Kidney (tissue), 14 donors: ENCODE results near the gene CDK9. TPM values are rescaled to one million over a fixed set of nuclear protein-coding genes. Genes with fewer than 3 reads are reported as not detected.

ENCODE experiments used
- DNase-seq, 5 donors: peaks; one replicate each; pipeline ENCODE4 v3.0.0-alpha.2; 2013 to 2020
- FAIRE-seq: peaks from 2 replicates; lab custom pipeline; 2012; peaks lifted over from hg19 to GRCh38; lab: Jason Lieb, UNC
- H3K27ac ChIP-seq, 2 donors: one replicate each; pipeline ENCODE4 v1.7.0; 2013; ENCODE audit warnings: low read depth in 2 of 2, low read length in 2 of 2, inconsistent platforms in 1 of 2
- H3K27me3 ChIP-seq: one replicate; pipeline ENCODE4 v1.7.1; 2013; ENCODE audit warnings: low read length, inconsistent platforms; ENCODE audit not compliant: control insufficient read depth, insufficient read depth
- H3K36me3 ChIP-seq, 3 donors: one replicate each; pipeline versions ENCODE4 v1.7.0 to v1.7.1; 2013; ENCODE audit warnings: low read length in 3 of 3, control low read depth in 1 of 3, inconsistent platforms in 1 of 3; ENCODE audit not compliant: insufficient read depth in 3 of 3, control insufficient read depth in 2 of 3
- H3K4me1 ChIP-seq, 3 donors: one replicate each; pipeline versions ENCODE4 v1.7.0 to v1.7.1; 2013; ENCODE audit warnings: low read length in 3 of 3, inconsistent platforms in 1 of 3, low read depth in 1 of 3; ENCODE audit not compliant: control insufficient read depth in 2 of 3, insufficient read depth in 2 of 3
- H3K4me3 ChIP-seq, 3 donors: one replicate each; pipeline versions ENCODE4 v1.7.0 to v1.8.1; 2013; ENCODE audit warnings: low read length in 3 of 3, control low read depth in 1 of 3, inconsistent platforms in 1 of 3
- H3K9ac ChIP-seq, 3 donors: one replicate each; pipeline versions ENCODE4 v1.7.0 to v1.7.1; 2013; ENCODE audit warnings: low read length in 3 of 3, control low read depth in 1 of 3, inconsistent platforms in 1 of 3
- H3K9me3 ChIP-seq, 3 donors: one replicate each; pipeline versions ENCODE4 v1.7.0 to v1.7.1; 2013; ENCODE audit warnings: low read length in 3 of 3, control low read depth in 1 of 3, inconsistent platforms in 1 of 3; ENCODE audit not compliant: control insufficient read depth in 2 of 3, insufficient read depth in 1 of 3
- intact Hi-C: fragments of 100-400 bp; cut with DNase I; formaldehyde crosslinking; loops from one replicate; pipeline ENCODE4 v1.11.1; 2022
- polyA plus RNA-seq: library from polyadenylated mRNA; stranded (reverse); fragments of 350-450 nt; fragmentation: Illumina TruSeq; extraction: RNeasy Lipid Tissue Mini Kit (QIAGEN cat#74804); gene quantifications from one replicate; pipeline ENCODE4 v1.2.3, GENCODE V29; 2014; ENCODE audit warnings: low read depth, low replicate concordance; ENCODE audit not compliant: insufficient read depth
- total RNA-seq: library from RNA; stranded (reverse); fragmentation: NEBNext Ultra II Directional; extraction: Animal tissue kit (Norgen Biotek cat#: 25700); gene quantifications from one replicate; pipeline ENCODE4 v1.2.1, GENCODE V29; 2021
- TF ChIP-seq, protein P1 (sequence below): IDR thresholded peaks from 3 replicates; pipeline ENCODE4 v1.5.1; 2012; ENCODE audit warnings: mild to moderate bottlenecking, moderate library complexity, borderline replicate concordance; ENCODE audit not compliant: insufficient read depth; ENCODE audit errors: extremely low read depth
- donor health status: control.
- donor health status: control.
- donor health status: control.
- donor health status: control.
- donor health status: control.
- donor health status: DM: yes; HTN: yes; CAD: no.
- donor health status: Normal renal cell carcinoma (clear cell type).

CDK9 gene
- total and polyA plus RNA-seq, 2 donors from 2014 or later: 45.2 to 93.5 TPM

DNA sequence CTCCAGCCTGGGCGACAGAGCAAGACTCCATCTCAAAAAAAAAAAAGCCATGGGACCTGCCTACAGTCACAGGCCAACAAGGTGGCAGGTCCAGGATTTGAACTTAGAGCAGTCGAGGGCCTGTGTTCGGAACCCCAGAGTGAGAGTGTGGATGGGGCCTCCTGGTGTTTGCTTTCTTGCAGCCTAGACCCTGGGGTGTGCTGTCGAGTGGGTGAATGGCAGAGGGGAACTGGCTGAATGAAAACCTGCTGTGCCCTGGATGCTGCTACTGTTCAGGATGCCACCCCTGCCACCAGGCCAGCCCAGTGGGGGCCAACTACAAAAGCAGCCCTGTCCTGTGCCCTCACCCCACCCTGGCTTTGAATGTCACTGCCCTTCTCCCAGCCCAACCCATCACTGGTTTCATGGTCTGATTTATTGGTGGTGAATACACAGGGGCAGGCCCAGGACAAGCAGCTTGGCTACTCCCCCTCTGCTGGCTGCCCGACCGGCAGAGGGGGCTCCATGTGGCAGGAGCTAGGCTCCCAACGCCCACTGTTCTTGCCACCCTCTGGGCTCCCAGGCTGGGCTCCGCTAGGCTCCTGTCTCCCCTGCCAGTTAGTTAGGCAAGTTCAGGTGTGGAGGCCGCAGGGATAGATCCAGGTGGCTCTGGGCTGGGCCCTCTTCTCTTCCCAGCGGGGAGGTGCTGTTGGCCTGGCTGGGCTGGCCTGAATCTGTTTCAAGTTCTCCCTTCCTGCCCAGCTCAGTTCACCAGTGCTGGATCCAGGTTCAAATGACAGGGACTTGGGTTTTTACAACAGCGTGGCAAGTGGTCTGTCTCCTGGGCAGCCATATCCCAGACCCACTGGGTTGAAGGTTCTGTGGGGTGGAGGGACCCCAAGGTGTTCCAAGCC lies 29.0 kb downstream of the CDK9 start:
- TF ChIP-seq, protein P1, sequence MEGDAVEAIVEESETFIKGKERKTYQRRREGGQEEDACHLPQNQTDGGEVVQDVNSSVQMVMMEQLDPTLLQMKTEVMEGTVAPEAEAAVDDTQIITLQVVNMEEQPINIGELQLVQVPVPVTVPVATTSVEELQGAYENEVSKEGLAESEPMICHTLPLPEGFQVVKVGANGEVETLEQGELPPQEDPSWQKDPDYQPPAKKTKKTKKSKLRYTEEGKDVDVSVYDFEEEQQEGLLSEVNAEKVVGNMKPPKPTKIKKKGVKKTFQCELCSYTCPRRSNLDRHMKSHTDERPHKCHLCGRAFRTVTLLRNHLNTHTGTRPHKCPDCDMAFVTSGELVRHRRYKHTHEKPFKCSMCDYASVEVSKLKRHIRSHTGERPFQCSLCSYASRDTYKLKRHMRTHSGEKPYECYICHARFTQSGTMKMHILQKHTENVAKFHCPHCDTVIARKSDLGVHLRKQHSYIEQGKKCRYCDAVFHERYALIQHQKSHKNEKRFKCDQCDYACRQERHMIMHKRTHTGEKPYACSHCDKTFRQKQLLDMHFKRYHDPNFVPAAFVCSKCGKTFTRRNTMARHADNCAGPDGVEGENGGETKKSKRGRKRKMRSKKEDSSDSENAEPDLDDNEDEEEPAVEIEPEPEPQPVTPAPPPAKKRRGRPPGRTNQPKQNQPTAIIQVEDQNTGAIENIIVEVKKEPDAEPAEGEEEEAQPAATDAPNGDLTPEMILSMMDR: no peak
- H3K9me3 ChIP-seq: no peaks in the 10 kb centered on the region
- intact Hi-C loops: no loop called here
- FAIRE-seq (no peak), DNase-seq (no peak)
- no peak overlapping the region for H3K4me3 ChIP-seq
- H3K4me1 ChIP-seq: no peaks in the 10 kb centered on the region
- H3K27ac ChIP-seq: no peak overlapping the region
- H3K9ac ChIP-seq: no peak overlapping the region
- H3K27me3 ChIP-seq: no peaks in the 10 kb centered on the region
- H3K36me3 ChIP-seq: peaks cover 2 to 40% (median 16%) of the 10 kb centered on the region in 3 donors

DNA sequence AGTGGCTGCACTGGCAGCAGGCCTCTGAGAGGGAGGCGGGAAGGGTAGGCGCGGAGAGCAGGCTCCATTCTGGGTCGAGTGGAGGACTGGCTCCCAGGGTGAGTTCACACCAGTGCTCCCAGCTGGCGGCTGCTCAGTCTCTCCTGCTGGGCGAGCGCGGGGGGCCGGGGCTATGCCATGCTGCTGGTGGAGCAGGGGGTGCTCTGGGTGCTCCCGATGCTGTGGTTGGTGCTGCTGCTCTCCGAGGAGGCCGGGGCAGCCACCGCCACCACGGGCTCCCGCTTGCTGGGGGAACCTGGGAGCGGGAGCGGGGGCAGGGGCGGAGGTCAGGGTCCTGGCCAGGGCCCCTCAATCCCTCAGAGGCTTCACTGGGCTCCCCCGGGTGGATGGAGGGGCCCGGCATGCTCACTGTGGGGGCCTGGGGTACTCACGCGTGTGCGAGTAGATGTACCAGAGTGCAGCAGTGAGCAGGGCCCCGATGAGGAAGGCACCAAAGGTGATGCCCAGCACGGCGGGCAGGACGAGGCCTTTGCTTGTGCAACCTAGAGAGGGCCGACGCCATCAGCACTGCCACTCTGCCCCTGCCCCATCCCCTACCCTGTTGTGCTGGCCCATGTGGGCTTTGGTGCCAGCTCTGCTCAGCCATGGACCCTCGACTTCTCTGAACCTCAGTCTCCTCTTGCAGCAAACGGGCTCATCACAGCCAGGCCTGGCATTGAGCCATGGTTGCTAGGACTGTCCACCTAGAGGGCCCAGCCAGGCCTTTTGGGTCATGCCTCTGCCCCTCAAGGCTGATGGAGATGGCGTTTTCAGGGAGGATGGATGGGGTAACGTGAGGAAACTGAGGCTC lies 29.9 kb downstream of the CDK9 start:
- Histone ChIP-seq H3K9me3 (no peaks in the 10 kb centered on the region), H3K27me3 (no peaks in the 10 kb centered on the region), H3K4me1 (no peaks in the 10 kb centered on the region), H3K27ac (no peak overlapping the region), H3K36me3 (peaks cover 2 to 41% (median 16%) of the 10 kb centered on the region in 3 donors), H3K9ac (no peak overlapping the region), H3K4me3 (no peak overlapping the region)
- TF ChIP-seq, protein P1: no peak
- peak in 1 of 5 donors; percentile 38 for DNase-seq
- intact Hi-C loops: no loop called here
- FAIRE-seq: no peak

DNA sequence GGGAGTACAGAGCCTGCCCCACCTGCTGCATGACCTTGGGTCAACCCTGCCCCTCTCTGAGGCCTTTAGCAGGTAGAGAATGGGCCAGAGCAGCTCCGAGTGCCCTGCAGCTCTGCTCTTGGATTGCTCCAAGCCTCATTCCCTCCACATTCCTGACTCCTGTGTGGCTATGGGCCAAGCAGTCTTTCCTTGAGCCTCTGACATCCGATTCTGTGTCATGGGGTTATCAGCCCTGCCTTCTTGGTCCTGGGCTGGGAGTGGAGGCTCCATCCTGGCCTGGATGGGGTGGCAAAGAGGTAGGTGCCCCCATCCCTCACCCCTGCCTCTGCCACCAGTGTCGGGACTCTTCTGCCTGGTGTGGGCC lies 30.5 kb downstream of the CDK9 start:
- H3K4me1 ChIP-seq: no peaks in the 10 kb centered on the region
- FAIRE-seq: no peak
- H3K27ac ChIP-seq: no peak overlapping the region
- TF ChIP-seq, protein P1: no peak
- H3K9ac ChIP-seq: no peak overlapping the region
- intact Hi-C loops: no loop called here
- H3K4me3 ChIP-seq: no peak overlapping the region
- peaks cover 2 to 41% (median 16%) of the 10 kb centered on the region in 3 donors for H3K36me3 ChIP-seq
- H3K9me3 ChIP-seq: no peaks in the 10 kb centered on the region
- no peak for DNase-seq
- no peaks in the 10 kb centered on the region for H3K27me3 ChIP-seq
